ENCODE results near the gene STAT6. TPM values are rescaled to one million over a fixed set of nuclear protein-coding genes. Genes with fewer than 3 reads are reported as not detected.

The STAT6 gene
- total and polyA plus RNA-seq, 2 of the 8 experiments (the other 6 are each of a cell fraction or from before 2014, with no cell fraction given), result 32.9 to 38.7 TPM

DNA sequence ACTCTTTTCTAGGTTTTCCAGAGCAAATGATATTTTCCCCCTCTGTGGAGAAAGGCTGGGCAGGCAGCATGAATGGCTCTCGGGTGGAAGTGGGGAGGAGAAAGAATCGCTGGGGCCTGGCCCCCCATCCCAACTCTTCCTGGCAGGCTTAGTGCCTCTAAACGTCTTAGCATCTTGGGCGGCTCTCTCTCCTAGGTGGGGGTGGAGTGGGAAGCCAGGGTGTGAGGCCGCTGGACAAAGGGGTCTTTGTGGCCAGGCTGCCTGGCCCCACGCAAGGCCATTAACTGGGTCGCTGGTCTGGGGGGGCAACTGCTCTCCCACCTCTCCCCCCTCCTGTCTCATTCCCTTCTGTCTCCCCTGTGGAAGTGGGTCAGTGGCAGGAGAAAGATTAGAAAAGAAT, 31.6 kb upstream of the STAT6 start (continued):
- TF ChIP-seq TCF12 (IDR thresholded peaks at IDR 0.05; ENCODE audit: low read depth, low read length) (no peak), CEBPB (IDR thresholded peaks at IDR 0.05; ENCODE audit: low read depth, low read length) (no peak), SP1 (IDR thresholded peaks at IDR 0.05; ENCODE audit: low read depth, low read length) (no peak), CREB1 (IDR thresholded peaks at IDR 0.05) (no peak), HDAC6 (IDR thresholded peaks at IDR 0.05; ENCODE audit: low read depth, low read length) (no peak)

Measured in H1 (cell line).